Islet of Langerhans (tissue), 1 donor: ENCODE measurements around the gene FGD6.
"Not testable (repeated sequence)": the region's sequence is repeated elsewhere in the genome, so short reads cannot be mapped to it uniquely, and the experiment has no call there.

Experiments
- FAIRE-seq: peaks from one replicate; lab custom pipeline; 2011; peaks lifted over from hg19 to GRCh38; lab: Jason Lieb, UNC

FGD6 gene

DNA sequence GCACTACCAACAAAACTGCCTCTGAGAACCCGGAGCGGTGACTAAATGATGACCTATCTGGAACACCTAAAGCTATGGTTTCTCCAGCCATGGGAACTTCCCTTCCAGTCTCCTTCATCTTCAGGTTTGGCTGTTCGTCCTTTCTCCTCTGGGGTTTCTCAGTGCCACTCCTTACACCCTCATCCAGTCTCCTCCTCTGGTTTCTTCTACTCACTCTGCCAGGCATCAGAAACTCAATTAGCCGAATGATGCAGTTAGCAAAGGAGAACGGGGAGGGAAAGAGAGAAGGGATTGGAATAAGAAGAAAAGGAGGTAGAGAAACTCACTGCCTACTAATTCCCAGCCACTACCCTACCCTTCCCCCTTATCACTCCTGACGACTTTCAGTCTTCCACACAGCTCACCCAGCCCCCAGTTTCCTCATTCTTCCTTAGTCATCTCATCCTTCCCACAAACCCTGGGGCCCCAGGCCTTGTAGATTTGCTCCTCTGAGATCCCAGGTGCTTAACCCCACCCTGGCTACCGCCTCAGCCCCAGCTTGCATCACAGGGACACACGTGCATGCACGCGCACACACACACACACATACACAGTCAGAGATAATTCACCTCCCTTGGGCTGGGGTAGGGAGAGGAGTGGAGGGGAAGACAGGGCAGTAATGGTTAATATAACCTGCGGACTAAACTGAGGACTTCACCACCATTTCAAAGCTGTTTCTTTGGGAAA, 13.0 kb downstream of the FGD6 start:
- no peak for FAIRE-seq

DNA sequence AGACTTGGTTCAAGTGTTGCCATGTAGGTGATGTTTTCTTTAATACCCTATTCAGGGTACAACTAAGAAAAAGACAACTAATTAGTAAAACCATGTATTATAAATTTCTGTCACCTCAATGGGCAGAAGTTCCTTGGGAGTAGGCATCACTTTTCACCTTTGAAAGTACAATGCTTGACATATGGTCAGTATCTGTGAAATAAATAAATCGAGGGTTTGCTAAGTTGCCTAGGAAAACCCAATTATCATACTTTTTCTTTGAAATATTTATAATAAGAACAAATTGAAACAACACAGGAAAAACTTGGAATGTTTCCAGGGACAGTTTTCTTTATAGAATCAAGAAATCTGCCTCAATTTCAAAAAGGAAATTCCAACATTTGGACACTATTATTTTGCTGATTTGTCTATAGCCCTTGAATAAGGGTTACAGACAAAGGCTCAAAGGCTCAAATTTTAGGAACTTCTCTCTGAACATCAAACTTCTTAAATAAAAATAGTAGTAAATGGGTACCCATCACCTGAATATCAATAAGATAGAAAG, 13.7 kb downstream of the FGD6 start:
- no peak for FAIRE-seq

DNA sequence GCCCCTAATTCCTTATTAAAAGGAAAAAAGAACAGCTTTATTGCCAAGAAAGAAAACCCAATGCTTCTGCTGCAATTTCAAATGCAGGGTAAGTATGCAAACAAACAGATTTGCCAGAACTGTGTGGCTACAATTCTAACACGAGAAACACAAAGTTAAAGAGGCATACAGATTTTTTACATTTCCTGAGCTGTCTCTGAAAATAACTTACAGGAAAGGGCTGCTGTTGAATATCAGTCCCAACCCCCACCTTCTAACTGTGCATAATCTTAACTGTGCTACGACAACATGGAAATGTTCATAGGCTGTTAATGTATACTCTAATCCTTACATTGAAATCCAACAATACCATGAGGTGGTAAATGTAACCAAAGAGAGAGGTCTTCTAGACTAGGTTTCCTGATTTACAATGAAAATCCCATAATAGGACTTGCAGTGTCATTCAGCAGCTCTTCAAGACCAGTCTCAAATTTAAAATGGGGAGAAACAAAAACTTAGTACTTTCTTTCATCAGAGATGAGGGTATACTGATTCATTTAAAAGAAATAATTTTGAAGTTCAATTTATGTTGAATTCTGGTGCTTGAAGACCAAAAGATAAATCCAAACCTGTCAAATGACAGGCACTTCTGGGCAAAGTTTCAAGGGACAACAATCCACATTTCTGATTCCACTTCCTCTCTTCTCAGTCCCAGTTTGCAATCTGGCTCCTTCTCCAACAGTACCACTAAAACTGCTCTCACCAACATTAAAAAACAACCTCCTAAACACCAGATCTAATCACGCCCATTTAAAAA, 14.4 kb downstream of the FGD6 start:
- FAIRE-seq: no peak

DNA sequence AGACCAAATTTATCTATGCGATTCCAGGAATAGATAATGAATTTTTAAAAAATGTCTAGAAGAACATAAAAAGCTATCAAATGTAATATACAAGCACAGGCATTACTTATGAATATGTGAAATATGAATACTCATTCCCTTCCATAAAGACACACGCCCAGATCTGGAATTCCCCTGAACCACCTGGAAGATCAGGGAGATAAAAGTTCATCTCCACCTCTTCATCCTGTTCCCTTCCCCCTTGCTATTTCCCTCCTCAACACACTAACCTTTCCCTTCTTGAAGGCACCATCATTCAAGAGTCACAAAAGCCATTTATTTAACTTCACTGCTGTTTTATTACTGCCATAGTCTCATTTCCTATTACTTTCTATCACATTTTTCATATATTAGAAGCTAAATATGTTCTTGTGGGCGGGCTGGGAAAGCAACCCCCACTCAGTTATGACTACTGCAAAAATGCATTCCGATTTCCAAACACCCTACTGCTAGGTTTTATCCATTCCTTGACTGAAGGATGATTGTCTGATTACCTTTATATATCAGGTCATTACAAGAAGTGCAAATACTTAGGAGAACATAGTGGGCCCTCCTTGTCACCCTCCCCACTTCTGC, 16.1 kb downstream of the FGD6 start:
- no peak for FAIRE-seq

DNA sequence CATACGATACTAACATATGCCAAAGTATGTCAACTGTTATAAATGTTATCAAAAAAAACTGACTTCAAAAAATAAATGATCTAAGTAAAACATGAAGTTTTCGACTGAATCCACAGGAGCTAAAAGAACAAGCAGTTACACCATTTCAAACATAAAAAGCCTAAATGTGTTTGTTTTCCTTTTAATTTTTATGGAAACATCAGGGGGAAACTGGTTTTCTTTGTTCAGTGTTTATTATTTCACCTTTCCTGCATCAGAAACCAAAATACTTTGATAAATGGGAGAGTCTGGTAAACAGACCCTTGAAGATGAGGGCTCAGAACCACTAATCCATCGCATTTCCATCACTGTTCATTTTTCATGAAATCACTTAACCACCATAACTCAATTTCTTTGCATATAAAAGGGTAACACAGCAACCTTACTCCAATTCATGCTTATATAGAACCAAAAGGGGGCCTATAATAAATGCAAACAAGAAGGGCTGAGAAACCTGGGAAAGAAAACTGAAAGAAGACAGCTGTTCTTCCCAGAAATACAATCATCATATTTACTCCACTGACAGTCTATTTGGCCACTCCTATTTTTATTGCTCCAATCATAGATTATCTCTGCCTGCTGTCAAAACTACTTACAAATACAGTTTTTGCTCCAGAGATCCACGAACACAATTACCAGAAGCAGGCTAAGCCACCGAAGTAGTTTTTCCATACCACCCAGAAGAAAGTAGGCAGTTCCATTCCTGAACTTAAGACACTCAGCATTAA, 17.0 kb downstream of the FGD6 start:
- FAIRE-seq: no peak

DNA sequence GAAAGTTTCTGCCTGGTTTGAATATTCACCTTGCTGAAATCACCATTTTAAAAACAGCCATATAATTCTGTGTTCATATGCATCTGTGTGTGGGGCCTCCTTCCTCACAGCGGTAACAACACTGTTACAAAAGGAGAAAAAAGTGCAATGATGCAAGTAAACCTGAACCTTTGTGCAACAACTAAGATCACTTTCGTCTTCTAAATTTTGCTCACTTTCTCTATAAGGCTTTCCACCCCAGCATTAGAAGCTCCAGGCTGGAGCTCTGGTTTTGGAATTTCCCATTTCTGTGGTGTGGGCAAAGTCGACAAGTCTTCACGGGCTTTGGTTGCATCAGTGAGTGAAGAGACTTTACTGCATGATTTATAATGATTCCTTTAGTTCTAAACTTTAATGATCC, 18.4 kb downstream of the FGD6 start:
- FAIRE-seq: no peak

DNA sequence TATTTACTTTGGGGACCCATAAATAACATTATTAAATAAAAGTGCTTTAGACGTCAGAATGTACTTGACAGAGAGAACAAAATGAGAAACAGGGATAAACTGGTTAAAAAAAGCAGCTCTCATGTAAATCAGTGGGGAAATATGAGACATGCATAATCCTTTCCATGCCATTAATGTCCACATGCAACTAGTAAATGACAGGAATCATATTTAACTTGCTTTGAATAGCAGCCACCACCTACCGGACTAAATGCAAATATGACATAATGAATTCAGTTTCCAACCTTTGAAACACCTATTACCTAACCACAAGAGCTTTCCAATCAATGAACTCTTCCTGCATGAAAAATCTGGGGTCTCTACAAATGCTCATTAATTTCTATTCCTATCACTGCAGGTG, 19.6 kb downstream of the FGD6 start:
- no peak for FAIRE-seq

DNA sequence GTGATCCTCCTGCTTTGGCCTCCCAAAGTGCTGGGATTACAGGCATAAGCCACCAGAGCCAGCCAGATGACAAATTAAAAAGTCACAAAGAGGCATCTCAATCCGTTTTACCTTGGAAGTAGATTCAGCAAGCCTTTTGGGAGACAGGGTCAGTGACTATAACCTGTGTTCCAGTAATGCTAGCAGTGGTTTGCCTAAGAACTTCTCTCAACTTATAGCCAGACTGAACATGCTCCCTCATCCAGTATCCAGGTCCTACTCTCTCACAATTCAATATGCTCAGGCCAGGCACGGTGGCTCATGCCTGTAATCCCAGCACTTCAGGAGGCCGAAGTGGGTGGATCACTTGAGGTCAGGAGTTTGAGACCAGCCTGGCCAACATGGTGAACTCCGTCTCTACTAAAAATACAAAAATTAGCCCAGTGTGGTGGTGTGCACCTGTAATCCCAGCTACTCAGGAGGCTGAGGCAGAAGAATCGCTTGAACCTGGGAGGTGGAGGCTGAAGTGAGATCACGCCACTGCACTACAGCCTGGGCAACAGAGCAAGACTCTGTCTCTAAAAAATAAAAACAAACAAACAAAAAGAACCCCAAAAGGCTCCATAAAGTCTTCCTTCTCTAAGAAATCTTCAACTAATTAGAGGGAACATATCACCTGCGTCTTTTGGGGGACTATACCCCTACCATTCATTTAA, 20.2 kb downstream of the FGD6 start:
- FAIRE-seq: not testable (repeated sequence)

DNA sequence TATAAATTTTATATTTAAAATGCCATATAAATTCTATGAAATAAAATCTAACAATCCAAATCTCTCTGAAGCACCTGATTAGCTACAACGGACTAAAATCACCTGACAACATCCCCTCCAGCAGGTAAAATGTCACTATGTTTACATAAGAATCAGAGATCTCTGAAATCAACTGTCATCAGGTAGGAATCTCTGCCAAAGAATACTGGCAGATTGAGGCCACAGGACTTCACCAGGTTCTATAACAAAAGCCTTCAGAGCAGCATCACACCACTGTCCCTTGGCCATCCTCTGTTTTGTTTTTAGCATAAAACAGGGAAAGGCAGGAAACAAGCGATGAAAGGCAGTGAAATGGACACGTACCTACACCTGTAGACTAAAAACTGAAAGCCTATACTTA, 22.1 kb downstream of the FGD6 start:
- FAIRE-seq: no peak

DNA sequence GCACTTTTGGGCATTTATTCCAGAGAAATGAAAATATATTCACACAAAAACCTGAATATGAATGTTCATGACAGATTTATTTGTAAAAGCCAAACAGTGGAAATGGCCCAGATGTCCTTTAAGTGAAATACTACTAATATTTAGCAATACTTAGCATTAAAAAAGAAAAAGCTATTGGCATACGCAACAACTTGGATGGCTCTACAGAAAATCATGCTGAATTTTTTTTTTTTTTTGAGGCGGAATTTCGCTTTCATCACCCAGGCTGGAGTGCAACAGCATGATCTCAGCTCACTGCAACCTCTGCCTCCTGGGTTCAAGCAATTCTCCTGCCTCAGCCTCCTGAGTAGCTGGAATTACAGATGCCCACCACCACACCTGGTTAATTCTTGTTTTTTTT, 24.1 kb downstream of the FGD6 start:
- no peak for FAIRE-seq

DNA sequence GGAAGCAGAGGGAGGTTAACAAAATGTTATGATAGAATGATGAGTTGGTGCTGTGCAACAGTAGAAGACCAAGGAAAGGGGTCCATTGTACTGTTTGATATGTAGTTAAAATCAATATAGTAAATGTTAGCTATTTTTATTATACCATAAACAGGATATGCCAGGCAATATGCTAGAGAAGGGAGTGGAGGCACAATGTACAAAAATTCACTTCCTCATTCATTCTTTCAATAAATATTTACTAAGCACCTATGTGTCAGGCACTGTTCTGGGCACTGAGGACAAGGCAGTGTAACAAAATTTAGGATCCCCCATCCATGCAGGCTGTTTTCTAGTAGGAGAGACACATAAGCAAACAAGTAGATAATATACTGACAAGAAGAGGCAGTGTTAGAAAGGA, 25.0 kb downstream of the FGD6 start:
- FAIRE-seq: no peak

DNA sequence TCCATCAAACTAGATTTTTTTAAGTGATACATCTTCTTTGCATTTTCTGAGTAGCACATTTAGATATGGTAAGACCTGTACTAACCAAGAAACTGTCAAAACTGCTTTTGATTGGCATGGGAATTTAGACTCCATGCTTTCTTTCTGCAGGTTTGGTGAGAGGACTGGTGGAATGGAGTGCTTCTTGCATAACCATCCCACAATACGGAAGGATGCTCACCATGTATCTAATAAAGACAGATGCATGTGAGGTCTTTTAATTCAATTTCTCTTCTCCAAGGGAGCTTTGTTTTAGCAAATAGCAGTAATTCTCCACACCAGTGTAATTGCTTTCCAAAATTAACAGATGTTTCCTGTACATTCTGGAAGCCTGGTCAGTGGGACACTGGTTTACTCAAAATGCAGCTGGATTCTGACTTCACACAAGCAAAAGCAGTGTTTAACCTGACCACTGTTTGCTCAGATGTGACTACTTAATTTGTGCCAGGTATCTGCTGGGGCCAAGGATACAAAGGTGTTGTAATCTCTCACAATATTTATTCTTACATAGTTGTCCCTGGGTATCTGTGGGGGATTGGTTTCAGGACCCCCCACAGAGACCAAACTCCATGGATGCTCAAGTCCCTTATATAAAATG, 26.1 kb downstream of the FGD6 start:
- FAIRE-seq: no peak

DNA sequence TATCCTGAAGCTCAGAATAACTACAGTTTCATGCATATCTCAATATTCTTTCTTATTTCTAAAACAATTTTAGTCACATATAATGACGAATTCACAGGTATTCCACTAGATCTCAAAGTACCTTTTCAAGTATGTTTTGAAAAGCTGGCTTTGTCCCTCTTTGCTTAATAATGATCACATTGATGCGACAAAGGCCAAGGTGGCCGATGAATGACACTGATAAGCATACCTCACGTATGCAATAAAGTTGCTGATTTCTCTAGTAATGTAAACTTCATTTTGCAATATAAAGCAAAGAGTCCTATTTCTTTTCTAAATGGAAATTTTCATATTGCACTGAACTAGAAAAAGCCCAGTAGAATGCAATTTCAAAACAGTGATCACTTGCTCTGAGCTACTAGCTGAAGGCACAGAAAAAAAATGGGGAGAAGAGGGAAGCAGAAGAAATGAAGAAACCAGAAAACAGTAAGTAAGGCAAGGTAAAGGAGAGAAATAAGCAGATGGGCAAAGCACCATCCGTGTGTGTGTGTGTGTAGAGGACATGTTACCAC, 29.3 kb downstream of the FGD6 start:
- FAIRE-seq: no peak

DNA sequence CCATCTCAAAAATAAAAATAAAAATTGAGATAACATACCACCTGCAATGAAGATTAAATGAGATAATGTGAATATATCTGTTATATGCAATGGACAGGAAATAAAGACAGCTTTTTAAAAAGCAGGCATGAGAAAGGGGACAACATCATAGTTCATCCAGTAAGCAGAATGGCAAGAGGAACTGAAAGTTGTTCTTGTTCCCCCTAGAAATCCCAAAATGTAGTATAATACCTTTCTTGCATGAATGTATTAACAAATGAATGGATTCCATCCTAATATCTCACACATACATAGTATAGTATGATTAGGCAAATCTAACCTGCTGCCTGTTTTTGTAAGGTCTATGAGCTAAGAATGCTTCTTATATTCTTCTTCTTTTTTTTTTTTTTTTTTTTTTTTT, 31.4 kb downstream of the FGD6 start:
- no peak for FAIRE-seq

DNA sequence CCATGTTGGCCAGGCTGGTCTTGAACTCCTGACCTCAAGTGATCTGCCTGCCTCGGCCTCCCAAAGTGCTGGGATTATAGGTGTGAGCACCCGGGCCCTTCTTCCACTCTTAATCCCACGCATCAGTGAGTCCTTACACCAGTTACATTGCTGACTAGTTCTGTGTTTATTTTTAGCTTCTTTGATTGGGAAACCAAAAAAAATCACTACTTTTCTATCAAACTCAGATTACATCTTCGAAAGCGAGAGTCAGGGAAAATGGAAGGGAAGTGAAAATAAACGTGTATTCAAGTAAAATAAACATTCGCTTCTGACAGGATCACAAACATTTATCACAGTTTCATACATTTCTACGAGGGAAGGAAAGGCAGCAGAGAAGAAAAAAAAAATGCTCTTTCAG, 32.2 kb downstream of the FGD6 start:
- FAIRE-seq: no peak

DNA sequence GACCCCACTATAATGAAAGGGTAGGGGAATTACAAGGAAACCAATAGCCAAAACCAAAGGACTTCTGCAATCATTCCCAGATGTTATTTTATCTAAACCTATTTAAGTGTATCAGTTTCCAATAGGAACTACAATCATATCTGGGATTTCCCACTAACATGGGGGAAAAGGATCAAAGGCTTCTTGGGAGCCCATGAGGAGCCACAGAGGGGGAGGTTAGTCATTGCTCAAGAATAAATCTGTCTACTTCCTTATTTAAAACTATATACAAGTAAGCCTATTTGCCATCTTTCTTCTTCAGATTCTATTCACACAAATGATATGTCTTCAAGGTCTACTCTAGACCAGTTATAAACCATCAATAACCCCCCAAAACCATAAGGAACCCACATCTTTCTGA, 33.1 kb downstream of the FGD6 start:
- FAIRE-seq: no peak

DNA sequence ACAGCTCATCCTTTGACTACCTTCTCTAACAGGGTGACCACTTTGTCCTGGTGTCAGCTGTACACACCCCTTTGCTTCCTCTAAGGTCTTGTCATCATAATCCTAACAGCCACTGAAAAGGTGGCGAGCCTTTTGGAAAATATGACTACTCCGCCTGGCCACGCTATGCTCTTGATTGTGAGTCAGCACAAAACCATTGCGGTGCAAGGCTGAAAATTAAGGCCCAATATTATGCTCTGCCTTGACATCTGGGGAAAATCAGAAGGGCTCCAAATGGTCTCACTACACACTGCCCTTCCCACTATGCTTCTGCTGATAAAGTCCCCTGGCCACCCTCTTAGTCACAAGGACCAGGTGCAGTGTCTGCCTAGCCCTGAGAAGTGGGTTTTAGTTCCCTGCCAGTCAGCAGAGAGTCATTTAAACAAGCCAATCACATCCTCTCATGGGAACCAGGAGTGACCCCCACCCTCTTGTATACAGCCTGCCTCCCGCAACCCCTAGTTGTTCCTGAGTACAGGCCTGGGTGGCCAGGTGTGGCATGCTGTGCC, 34.3 kb downstream of the FGD6 start:
- FAIRE-seq: no peak

DNA sequence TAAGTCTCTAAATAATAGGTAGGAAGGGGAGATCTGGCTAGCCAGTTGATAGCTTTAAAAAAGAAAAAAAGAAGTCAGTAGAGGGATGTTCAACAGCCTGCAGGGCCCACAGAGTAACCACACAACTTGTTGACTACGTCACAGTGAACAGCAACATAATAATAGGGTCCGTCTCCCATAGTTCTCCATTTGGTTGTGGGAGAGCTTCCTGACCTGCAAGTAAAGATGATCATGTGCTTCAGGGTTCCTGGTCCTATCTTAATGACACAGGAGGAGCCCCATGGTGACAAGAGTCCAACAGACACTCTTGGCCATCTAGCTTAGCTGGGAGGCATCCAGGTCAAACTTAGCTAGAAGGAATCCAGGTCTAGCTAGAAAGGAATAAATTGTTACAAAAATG, 36.2 kb downstream of the FGD6 start:
- FAIRE-seq: no peak

DNA sequence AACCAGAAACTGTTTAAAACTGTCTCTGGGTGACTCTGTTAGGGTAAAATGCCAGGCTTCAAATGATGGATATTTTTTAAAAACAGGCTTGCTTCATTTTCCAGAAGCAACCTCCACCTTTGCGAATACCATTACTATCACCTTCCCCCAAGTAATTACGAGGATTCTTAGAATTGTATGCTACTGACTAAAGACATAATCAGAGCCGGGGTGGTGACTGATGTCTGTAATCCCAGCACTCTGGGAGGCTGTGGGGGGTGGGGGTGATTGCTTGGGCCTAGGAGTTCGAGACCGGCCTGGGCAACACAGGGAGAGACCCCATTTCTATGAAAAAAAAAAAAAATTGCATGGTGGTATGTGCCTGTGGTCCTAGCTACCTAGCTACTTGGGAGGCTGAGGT, 38.3 kb downstream of the FGD6 start:
- no peak for FAIRE-seq

DNA sequence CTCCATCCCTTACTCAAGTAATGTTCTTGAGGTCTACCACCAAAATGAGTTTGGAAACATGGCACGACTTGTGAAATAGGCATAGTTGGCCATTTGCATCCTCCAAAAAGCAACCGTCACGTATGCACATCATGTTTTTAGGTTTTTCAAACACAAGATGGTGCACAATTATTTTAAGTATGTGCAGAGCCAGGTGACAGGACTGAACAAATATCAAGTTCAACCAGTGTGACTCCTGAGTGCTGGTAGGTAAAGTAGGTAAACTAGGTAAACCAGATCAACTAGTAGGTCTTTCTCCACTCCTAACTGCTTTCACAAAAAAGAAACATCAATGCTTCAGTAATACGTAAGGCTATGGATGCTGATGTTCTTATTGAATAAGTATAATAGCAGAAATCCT, 39.1 kb downstream of the FGD6 start:
- FAIRE-seq: no peak
